ENCODE data around the gene CORIN.

CORIN gene

DNA sequence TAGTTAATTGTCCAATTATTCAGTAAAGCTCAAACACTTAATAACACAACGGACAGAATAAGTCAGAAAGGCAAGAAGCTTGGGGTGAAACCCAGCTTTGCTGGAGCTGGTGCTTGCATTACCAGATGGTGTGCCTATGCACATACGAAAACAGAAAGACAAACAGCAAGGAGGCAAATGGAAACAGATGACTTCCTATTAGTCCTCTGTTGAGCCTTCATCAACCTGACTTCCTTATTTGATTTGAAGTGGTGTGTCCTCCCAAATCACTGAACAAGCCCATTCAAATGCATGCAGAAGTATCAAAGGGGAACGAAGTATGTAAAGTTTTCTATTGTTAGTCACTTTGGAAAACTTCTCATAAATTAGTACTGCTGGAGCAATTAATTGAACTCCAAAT is 186.6 kb downstream of the CORIN start:
- H3K4me2 ChIP-seq (ENCODE audit: low read depth, low read length, poor library complexity, severe bottlenecking), result no peak overlapping the region

DNA sequence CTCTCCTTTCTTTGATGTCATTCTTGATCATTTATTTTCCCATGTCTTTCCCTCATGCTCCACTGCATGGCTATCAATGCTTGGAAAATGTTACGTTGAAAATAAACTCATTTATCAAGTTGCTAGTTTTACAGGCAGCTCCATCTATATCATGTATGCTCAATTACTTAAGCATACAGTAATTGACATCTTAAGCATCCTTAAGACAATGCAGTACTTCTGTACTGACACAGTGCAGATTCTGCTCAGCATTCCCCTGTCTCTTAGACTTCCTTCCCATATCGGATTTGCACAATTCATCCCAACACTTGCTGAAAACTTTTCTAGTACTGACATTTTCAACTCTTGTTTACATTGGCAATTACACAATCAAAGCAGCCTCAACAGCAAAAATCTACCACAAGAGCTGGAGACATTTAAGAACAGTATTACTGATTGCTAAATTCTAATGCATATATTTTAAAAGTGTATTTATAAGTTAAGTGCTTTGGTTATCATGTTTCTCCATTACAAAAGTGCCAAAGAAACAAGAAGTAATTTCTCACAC is 187.2 kb downstream of the CORIN start:
- no peak overlapping the region for H2AFZ ChIP-seq (ENCODE audit: low read length)
- no peaks in the 10 kb centered on the region for H4K20me1 ChIP-seq (ENCODE audit: insufficient read depth, low read length, poor library complexity, severe bottlenecking)
- H3K4me3 ChIP-seq (ENCODE audit: low read length, poor library complexity, severe bottlenecking), result no peak overlapping the region
- H3K9me3 ChIP-seq (ENCODE audit: insufficient read depth, low read depth, low read length), result no peaks in the 10 kb centered on the region
- no peaks in the 10 kb centered on the region for H3F3A ChIP-seq (ENCODE audit: low read depth)
- H3K9ac ChIP-seq (ENCODE audit: low read depth, low read length, poor library complexity, severe bottlenecking), result no peak overlapping the region
- no peaks in the 10 kb centered on the region for H3K79me2 ChIP-seq (ENCODE audit: insufficient read depth, low read length)
- no peak overlapping the region for H3K4me2 ChIP-seq (ENCODE audit: low read depth, low read length, poor library complexity, severe bottlenecking)
- H3K36me3 ChIP-seq (ENCODE audit: insufficient read depth, low read length), result no peaks in the 10 kb centered on the region
- no peaks in the 10 kb centered on the region for H3K4me1 ChIP-seq (ENCODE audit: insufficient read depth, low read length, poor library complexity, severe bottlenecking)
- no peaks in the 10 kb centered on the region for H3K27me3 ChIP-seq (ENCODE audit: insufficient read depth, low read length, poor library complexity, severe bottlenecking)
- TF ChIP-seq, protein P1, sequence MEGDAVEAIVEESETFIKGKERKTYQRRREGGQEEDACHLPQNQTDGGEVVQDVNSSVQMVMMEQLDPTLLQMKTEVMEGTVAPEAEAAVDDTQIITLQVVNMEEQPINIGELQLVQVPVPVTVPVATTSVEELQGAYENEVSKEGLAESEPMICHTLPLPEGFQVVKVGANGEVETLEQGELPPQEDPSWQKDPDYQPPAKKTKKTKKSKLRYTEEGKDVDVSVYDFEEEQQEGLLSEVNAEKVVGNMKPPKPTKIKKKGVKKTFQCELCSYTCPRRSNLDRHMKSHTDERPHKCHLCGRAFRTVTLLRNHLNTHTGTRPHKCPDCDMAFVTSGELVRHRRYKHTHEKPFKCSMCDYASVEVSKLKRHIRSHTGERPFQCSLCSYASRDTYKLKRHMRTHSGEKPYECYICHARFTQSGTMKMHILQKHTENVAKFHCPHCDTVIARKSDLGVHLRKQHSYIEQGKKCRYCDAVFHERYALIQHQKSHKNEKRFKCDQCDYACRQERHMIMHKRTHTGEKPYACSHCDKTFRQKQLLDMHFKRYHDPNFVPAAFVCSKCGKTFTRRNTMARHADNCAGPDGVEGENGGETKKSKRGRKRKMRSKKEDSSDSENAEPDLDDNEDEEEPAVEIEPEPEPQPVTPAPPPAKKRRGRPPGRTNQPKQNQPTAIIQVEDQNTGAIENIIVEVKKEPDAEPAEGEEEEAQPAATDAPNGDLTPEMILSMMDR (conservative IDR thresholded peaks at IDR 0.05; ENCODE audit: low read length), result no peak
- TF ChIP-seq EZH2phosphoT487 (IDR thresholded peaks at IDR 0.05; ENCODE audit: borderline replicate concordance), result no peak
- H3K9me2 ChIP-seq (replicated peaks; ENCODE audit: low read depth, low read length), result no peaks in the 10 kb centered on the region

More for the DNA sequence above, 186.6 kb downstream of the CORIN start:
- Histone ChIP-seq H2AFZ (ENCODE audit: low read length) (no peak overlapping the region), H3K79me2 (ENCODE audit: insufficient read depth, low read length) (no peaks in the 10 kb centered on the region), H3K9me2 (replicated peaks; ENCODE audit: low read depth, low read length) (no peaks in the 10 kb centered on the region), H3K27me3 (ENCODE audit: insufficient read depth, low read length, poor library complexity, severe bottlenecking) (no peaks in the 10 kb centered on the region), H3K4me3 (ENCODE audit: low read length, poor library complexity, severe bottlenecking) (no peak overlapping the region), H3K9ac (ENCODE audit: low read depth, low read length, poor library complexity, severe bottlenecking) (no peak overlapping the region), H3F3A (ENCODE audit: low read depth) (no peaks in the 10 kb centered on the region), H4K20me1 (ENCODE audit: insufficient read depth, low read length, poor library complexity, severe bottlenecking) (no peaks in the 10 kb centered on the region), H3K4me1 (ENCODE audit: insufficient read depth, low read length, poor library complexity, severe bottlenecking) (no peaks in the 10 kb centered on the region), H3K36me3 (ENCODE audit: insufficient read depth, low read length) (no peaks in the 10 kb centered on the region), H3K9me3 (ENCODE audit: insufficient read depth, low read depth, low read length) (no peaks in the 10 kb centered on the region)
- TF ChIP-seq, protein P1 (conservative IDR thresholded peaks at IDR 0.05; ENCODE audit: low read length), result no peak
- TF ChIP-seq EZH2phosphoT487 (IDR thresholded peaks at IDR 0.05; ENCODE audit: borderline replicate concordance), result no peak

DNA sequence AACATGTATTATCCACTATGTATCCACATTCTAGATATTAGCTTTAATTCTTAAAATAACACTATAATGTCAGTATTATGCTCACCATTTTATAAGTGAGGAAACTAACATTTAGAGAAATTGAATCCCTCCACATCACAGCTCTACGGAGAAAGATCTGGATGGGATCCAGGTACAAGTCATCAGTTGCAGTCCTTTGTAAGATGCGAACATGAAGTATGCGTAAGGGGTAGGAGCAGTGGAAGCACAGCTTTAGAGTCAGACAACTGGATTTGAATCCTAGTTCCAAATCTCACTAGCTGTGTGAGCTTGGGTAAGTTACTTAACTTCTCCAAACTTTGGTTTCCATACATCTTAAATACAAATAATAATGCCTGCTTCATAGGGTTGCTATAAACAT is 190.3 kb downstream of the CORIN start:
- no peaks in the 10 kb centered on the region for H3K9me2 ChIP-seq (replicated peaks; ENCODE audit: low read depth, low read length)
- no peaks in the 10 kb centered on the region for H3K36me3 ChIP-seq (ENCODE audit: insufficient read depth, low read length)
- no peak overlapping the region for H3K4me3 ChIP-seq (ENCODE audit: low read length, poor library complexity, severe bottlenecking)
- H3K27me3 ChIP-seq (ENCODE audit: insufficient read depth, low read length, poor library complexity, severe bottlenecking), result no peaks in the 10 kb centered on the region
- no peak for TF ChIP-seq EZH2phosphoT487 (IDR thresholded peaks at IDR 0.05; ENCODE audit: borderline replicate concordance)
- no peak overlapping the region for H3K9ac ChIP-seq (ENCODE audit: low read depth, low read length, poor library complexity, severe bottlenecking)
- H3K79me2 ChIP-seq (ENCODE audit: insufficient read depth, low read length), result no peaks in the 10 kb centered on the region
- no peaks in the 10 kb centered on the region for H4K20me1 ChIP-seq (ENCODE audit: insufficient read depth, low read length, poor library complexity, severe bottlenecking)
- no peak overlapping the region for H2AFZ ChIP-seq (ENCODE audit: low read length)
- no peak overlapping the region for H3K4me2 ChIP-seq (ENCODE audit: low read depth, low read length, poor library complexity, severe bottlenecking)
- H3K9me3 ChIP-seq (ENCODE audit: insufficient read depth, low read depth, low read length), result no peaks in the 10 kb centered on the region
- H3F3A ChIP-seq (ENCODE audit: low read depth), result no peaks in the 10 kb centered on the region
- peaks cover 8% of the 10 kb centered on the region for H3K4me1 ChIP-seq (ENCODE audit: insufficient read depth, low read length, poor library complexity, severe bottlenecking)

DNA sequence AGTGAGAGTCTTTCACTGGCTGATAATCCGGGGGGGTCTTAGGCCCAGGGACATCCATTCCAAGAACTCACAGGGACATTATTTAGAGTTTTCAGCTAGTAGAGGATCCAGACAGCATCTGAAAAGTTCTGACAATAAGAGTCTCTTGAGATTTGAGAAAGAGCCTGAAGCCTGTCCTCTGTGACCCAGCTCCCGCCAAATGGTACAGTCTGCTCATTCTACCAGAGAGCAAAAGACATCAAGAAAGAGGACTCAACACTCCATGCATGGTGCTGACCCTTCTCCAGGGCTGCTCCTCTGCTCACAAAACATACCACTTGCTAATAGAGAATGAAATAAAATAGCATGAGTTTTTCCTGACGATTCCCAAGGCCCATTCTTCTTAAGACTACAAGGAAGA is 190.8 kb downstream of the CORIN start:
- Histone ChIP-seq H3K4me1 (ENCODE audit: insufficient read depth, low read length, poor library complexity, severe bottlenecking) (peaks cover 13% of the 10 kb centered on the region), H3K27me3 (ENCODE audit: insufficient read depth, low read length, poor library complexity, severe bottlenecking) (no peaks in the 10 kb centered on the region), H3K4me3 (ENCODE audit: low read length, poor library complexity, severe bottlenecking) (no peak overlapping the region), H3K9ac (ENCODE audit: low read depth, low read length, poor library complexity, severe bottlenecking) (no peak overlapping the region), H3F3A (ENCODE audit: low read depth) (no peaks in the 10 kb centered on the region), H2AFZ (ENCODE audit: low read length) (no peak overlapping the region), H4K20me1 (ENCODE audit: insufficient read depth, low read length, poor library complexity, severe bottlenecking) (no peaks in the 10 kb centered on the region), H3K4me2 (ENCODE audit: low read depth, low read length, poor library complexity, severe bottlenecking) (no peak overlapping the region), H3K36me3 (ENCODE audit: insufficient read depth, low read length) (no peaks in the 10 kb centered on the region), H3K9me2 (replicated peaks; ENCODE audit: low read depth, low read length) (no peaks in the 10 kb centered on the region), H3K9me3 (ENCODE audit: insufficient read depth, low read depth, low read length) (no peaks in the 10 kb centered on the region), H3K79me2 (ENCODE audit: insufficient read depth, low read length) (no peaks in the 10 kb centered on the region)
- TF ChIP-seq, protein P1 (conservative IDR thresholded peaks at IDR 0.05; ENCODE audit: low read length), result no peak
- no peak for TF ChIP-seq EZH2phosphoT487 (IDR thresholded peaks at IDR 0.05; ENCODE audit: borderline replicate concordance)

Data from Loucy (cell line).